WTC11 (cell line): Measurements from ENCODE around the gene OR6C76. TPM values are rescaled to one million over a fixed set of nuclear protein-coding genes. Genes with fewer than 3 reads are reported as not detected.

Experiments
- ATAC-seq: fragments of 200-7000 bp; cut with Tn5 transposase; 2 replicates; pipeline ENCODE4 v1.10.0; 2021; ENCODE audit warnings: mild to moderate bottlenecking, moderate library complexity
- CTCF ChIA-PET: fragments of 300-600 bp; sonication (Branson Sonifier 250); formaldehyde crosslinking; loops from one replicate; lab custom pipeline; 2021; ENCODE audit warnings: antibody characterized with exemption; lab: Charles Lee
- POLR2A ChIA-PET: fragments of 350-600 bp; sonication (Branson Sonifier 250); formaldehyde crosslinking; loops from one replicate; lab custom pipeline; 2021; ENCODE audit warnings: antibody characterized with exemption; lab: Charles Lee
- DNase-seq: peaks from one replicate; pipeline ENCODE4 v3.0.0; 2021; ENCODE audit warnings: low spot score
- H3K27ac Mint-ChIP-seq: 2 replicates; pipeline ENCODE4 v1.8.0; 2021; ENCODE audit warnings: mixed read lengths
- H3K27me3 Mint-ChIP-seq: 2 replicates; pipeline ENCODE4 v1.8.0; 2021; ENCODE audit warnings: low read depth, mild to moderate bottlenecking, moderate library complexity, mixed read lengths
- H3K36me3 Mint-ChIP-seq: 2 replicates; pipeline ENCODE4 v1.8.0; 2021; ENCODE audit warnings: mixed read lengths
- H3K4me1 Mint-ChIP-seq: 2 replicates; pipeline ENCODE4 v1.8.0; 2022; ENCODE audit warnings: mixed read lengths
- H3K4me3 Mint-ChIP-seq: 2 replicates; pipeline ENCODE4 v1.8.0; 2021; ENCODE audit warnings: mild to moderate bottlenecking, moderate library complexity, mixed read lengths
- H3K9me3 Mint-ChIP-seq: 2 replicates; pipeline ENCODE4 v1.8.0; 2021; ENCODE audit warnings: mixed read lengths
- EMX1 ChIP-seq: fragments of 250-450 bp; sonication (Bioruptor Pico); IDR thresholded peaks from 2 replicates; pipeline ENCODE4 v1.8.0; 2021; ENCODE audit warnings: mild to moderate bottlenecking
- FOXP1 ChIP-seq: sonication (generic); formaldehyde crosslinking; IDR thresholded peaks from 2 replicates; pipeline ENCODE4 v1.8.0; 2022; ENCODE audit warnings: missing genetic modification reagents, mild to moderate bottlenecking, moderate library complexity, borderline replicate concordance
- NFYB ChIP-seq: sonication (generic); formaldehyde crosslinking; conservative IDR thresholded peaks from 2 replicates; pipeline ENCODE4 v1.8.0; 2022; ENCODE audit warnings: low read depth, missing genetic modification reagents
- NR1H2 ChIP-seq: sonication (generic); formaldehyde crosslinking; IDR thresholded peaks from 2 replicates; pipeline ENCODE4 v1.9.0; 2021; ENCODE audit warnings: mild to moderate bottlenecking, moderate library complexity, missing genetic modification reagents
- NR3C1 ChIP-seq: sonication (generic); formaldehyde crosslinking; conservative IDR thresholded peaks from 2 replicates; pipeline ENCODE4 v1.8.1; 2023; ENCODE audit warnings: low read depth, mild to moderate bottlenecking, missing genetic modification reagents
- total RNA-seq: library from RNA; stranded (reverse); gene quantifications from 3 replicates; pipeline ENCODE4 v1.2.3, GENCODE V29; 2021
- TF ChIP-seq, protein P1 (sequence below): sonication (generic); formaldehyde crosslinking; IDR thresholded peaks from 2 replicates; pipeline ENCODE4 v1.8.0; 2022; ENCODE audit warnings: missing genetic modification reagents
- TF ChIP-seq, protein P2 (sequence below): sonication (generic); formaldehyde crosslinking; IDR thresholded peaks from 2 replicates; pipeline ENCODE4 v1.8.1; 2022; ENCODE audit warnings: low read depth, mild to moderate bottlenecking, moderate library complexity, missing genetic modification reagents, borderline replicate concordance
- TF ChIP-seq, protein P3 (sequence below): sonication (generic); formaldehyde crosslinking; IDR thresholded peaks from 2 replicates; pipeline ENCODE4 v1.8.0; 2022; ENCODE audit warnings: mild to moderate bottlenecking, missing genetic modification reagents
- TF ChIP-seq, protein P4 (sequence below): sonication (generic); formaldehyde crosslinking; IDR thresholded peaks from 2 replicates; pipeline ENCODE4 v1.8.0; 2022; ENCODE audit warnings: mild to moderate bottlenecking, missing genetic modification reagents
- TF ChIP-seq, protein P5 (sequence below): fragments of 250-450 bp; sonication (Bioruptor Pico); IDR thresholded peaks from 2 replicates; pipeline ENCODE4 v1.8.0; 2021; ENCODE audit warnings: mild to moderate bottlenecking
- TF ChIP-seq, protein P6 (sequence below): sonication (generic); formaldehyde crosslinking; IDR thresholded peaks from 2 replicates; pipeline ENCODE4 v1.8.1; 2023; ENCODE audit warnings: mild to moderate bottlenecking, missing genetic modification reagents, moderate library complexity
- TF ChIP-seq, protein P7 (sequence below): fragments of 250-450 bp; sonication (Bioruptor Pico); conservative IDR thresholded peaks from 2 replicates; pipeline ENCODE4 v1.9.0; 2021; ENCODE audit warnings: mild to moderate bottlenecking
- TF ChIP-seq, protein P8 (sequence below): sonication (generic); formaldehyde crosslinking; IDR thresholded peaks from 2 replicates; pipeline ENCODE4 v1.8.0; 2022; ENCODE audit warnings: mild to moderate bottlenecking, missing genetic modification reagents
- TF ChIP-seq, protein P9 (sequence below): sonication (generic); formaldehyde crosslinking; IDR thresholded peaks from 2 replicates; pipeline ENCODE4 v1.8.1; 2023; ENCODE audit warnings: mild to moderate bottlenecking, missing genetic modification reagents, borderline replicate concordance
- TF ChIP-seq, protein P10 (sequence below): sonication (generic); formaldehyde crosslinking; IDR thresholded peaks from 2 replicates; pipeline ENCODE4 v1.8.0; 2023; ENCODE audit warnings: missing genetic modification reagents

OR6C76 gene
- total RNA-seq, 1 experiment from 2014 or later, result not detected

DNA sequence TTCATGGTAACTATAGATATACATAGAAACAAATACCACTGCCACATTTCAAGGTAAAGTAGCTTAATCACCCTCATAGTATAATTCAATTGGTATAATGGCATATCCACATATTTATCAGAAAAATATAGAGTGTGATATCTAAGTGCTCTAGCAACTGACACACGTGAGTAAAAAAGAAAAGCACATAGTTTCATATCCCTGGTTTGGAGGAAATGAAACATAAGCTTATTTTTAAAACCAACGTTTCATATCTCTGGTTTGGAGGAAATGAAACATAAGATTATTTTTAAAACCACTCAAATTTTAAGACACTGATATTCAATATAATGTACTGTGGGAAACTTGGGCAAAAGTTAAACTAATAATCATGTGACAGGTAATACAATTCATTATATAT is 41.8 kb downstream of the OR6C76 start:
- Mint-ChIP-seq H3K36me3 (0 out of 2 replicates have a peak, but pooled peaks cover 5% of the 10 kb centered on the region), H3K4me1 (peaks cover 9% of the 10 kb centered on the region), H3K27me3 (no peaks in the 10 kb centered on the region), H3K4me3 (no peak overlapping the region), H3K9me3 (peaks cover 9% of the 10 kb centered on the region; the same call in 1 of the 2 replicates), H3K27ac (no peak overlapping the region)
- ChIA-PET CTCF (no interaction called here), POLR2A (no interaction called here)
- ATAC-seq (no peak), DNase-seq (no peak)
- TF ChIP-seq, protein P1, sequence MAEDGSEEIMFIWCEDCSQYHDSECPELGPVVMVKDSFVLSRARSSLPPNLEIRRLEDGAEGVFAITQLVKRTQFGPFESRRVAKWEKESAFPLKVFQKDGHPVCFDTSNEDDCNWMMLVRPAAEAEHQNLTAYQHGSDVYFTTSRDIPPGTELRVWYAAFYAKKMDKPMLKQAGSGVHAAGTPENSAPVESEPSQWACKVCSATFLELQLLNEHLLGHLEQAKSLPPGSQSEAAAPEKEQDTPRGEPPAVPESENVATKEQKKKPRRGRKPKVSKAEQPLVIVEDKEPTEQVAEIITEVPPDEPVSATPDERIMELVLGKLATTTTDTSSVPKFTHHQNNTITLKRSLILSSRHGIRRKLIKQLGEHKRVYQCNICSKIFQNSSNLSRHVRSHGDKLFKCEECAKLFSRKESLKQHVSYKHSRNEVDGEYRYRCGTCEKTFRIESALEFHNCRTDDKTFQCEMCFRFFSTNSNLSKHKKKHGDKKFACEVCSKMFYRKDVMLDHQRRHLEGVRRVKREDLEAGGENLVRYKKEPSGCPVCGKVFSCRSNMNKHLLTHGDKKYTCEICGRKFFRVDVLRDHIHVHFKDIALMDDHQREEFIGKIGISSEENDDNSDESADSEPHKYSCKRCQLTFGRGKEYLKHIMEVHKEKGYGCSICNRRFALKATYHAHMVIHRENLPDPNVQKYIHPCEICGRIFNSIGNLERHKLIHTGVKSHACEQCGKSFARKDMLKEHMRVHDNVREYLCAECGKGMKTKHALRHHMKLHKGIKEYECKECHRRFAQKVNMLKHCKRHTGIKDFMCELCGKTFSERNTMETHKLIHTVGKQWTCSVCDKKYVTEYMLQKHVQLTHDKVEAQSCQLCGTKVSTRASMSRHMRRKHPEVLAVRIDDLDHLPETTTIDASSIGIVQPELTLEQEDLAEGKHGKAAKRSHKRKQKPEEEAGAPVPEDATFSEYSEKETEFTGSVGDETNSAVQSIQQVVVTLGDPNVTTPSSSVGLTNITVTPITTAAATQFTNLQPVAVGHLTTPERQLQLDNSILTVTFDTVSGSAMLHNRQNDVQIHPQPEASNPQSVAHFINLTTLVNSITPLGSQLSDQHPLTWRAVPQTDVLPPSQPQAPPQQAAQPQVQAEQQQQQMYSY (CRISPR knock-in tag), result no peak
- TF ChIP-seq, protein P2, sequence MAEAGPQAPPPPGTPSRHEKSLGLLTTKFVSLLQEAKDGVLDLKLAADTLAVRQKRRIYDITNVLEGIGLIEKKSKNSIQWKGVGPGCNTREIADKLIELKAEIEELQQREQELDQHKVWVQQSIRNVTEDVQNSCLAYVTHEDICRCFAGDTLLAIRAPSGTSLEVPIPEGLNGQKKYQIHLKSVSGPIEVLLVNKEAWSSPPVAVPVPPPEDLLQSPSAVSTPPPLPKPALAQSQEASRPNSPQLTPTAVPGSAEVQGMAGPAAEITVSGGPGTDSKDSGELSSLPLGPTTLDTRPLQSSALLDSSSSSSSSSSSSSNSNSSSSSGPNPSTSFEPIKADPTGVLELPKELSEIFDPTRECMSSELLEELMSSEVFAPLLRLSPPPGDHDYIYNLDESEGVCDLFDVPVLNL, result no peak
- TF ChIP-seq, protein P3, sequence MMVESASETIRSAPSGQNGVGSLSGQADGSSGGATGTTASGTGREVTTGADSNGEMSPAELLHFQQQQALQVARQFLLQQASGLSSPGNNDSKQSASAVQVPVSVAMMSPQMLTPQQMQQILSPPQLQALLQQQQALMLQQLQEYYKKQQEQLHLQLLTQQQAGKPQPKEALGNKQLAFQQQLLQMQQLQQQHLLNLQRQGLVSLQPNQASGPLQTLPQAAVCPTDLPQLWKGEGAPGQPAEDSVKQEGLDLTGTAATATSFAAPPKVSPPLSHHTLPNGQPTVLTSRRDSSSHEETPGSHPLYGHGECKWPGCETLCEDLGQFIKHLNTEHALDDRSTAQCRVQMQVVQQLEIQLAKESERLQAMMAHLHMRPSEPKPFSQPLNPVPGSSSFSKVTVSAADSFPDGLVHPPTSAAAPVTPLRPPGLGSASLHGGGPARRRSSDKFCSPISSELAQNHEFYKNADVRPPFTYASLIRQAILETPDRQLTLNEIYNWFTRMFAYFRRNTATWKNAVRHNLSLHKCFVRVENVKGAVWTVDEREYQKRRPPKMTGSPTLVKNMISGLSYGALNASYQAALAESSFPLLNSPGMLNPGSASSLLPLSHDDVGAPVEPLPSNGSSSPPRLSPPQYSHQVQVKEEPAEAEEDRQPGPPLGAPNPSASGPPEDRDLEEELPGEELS (CRISPR knock-in tag), result no peak
- TF ChIP-seq, protein P4, sequence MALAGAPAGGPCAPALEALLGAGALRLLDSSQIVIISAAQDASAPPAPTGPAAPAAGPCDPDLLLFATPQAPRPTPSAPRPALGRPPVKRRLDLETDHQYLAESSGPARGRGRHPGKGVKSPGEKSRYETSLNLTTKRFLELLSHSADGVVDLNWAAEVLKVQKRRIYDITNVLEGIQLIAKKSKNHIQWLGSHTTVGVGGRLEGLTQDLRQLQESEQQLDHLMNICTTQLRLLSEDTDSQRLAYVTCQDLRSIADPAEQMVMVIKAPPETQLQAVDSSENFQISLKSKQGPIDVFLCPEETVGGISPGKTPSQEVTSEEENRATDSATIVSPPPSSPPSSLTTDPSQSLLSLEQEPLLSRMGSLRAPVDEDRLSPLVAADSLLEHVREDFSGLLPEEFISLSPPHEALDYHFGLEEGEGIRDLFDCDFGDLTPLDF (CRISPR knock-in tag), result no peak
- TF ChIP-seq, protein P5, sequence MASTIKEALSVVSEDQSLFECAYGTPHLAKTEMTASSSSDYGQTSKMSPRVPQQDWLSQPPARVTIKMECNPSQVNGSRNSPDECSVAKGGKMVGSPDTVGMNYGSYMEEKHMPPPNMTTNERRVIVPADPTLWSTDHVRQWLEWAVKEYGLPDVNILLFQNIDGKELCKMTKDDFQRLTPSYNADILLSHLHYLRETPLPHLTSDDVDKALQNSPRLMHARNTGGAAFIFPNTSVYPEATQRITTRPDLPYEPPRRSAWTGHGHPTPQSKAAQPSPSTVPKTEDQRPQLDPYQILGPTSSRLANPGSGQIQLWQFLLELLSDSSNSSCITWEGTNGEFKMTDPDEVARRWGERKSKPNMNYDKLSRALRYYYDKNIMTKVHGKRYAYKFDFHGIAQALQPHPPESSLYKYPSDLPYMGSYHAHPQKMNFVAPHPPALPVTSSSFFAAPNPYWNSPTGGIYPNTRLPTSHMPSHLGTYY (CRISPR knock-in tag), result no peak
- TF ChIP-seq NR1H2 (CRISPR knock-in tag) (no peak), FOXP1 (CRISPR knock-in tag) (no peak), NR3C1 (CRISPR knock-in tag) (no peak), NFYB (CRISPR knock-in tag) (no peak), EMX1 (CRISPR knock-in tag) (no peak)
- TF ChIP-seq, protein P6, sequence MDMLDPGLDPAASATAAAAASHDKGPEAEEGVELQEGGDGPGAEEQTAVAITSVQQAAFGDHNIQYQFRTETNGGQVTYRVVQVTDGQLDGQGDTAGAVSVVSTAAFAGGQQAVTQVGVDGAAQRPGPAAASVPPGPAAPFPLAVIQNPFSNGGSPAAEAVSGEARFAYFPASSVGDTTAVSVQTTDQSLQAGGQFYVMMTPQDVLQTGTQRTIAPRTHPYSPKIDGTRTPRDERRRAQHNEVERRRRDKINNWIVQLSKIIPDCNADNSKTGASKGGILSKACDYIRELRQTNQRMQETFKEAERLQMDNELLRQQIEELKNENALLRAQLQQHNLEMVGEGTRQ (CRISPR knock-in tag), result no peak
- TF ChIP-seq, protein P7, sequence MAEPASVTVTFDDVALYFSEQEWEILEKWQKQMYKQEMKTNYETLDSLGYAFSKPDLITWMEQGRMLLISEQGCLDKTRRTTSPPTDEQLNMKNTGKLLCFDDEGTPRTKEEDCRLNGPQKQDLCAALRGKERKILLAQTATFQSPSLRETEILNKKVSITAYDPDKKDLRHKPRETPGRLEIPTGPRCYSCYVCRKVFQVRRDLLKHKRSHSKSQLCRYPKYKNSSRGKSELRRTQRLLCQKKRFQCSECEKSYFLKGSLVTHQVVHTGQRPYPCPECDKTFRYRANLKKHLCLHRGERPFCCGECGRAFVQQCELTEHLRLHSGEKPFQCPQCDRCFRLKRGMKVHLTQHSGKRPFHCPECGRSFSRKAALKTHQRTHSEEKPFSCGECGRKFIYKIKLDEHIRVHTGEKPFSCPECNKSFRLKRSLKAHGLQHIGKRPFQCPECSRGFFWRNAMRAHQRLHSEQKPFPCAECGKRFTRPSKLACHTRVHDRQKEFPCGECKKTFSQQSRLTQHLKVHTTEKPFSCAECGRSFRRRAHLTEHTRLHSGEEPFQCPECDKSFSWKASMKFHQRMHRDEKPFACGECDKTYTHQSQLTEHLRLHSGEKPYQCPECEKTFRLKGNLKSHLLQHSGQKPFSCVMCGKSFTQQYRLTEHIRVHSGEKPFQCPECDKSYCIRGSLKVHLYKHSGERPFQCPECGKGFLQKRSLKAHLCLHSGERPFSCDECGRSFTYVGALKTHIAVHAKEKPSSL (CRISPR knock-in tag), result no peak
- TF ChIP-seq, protein P8, sequence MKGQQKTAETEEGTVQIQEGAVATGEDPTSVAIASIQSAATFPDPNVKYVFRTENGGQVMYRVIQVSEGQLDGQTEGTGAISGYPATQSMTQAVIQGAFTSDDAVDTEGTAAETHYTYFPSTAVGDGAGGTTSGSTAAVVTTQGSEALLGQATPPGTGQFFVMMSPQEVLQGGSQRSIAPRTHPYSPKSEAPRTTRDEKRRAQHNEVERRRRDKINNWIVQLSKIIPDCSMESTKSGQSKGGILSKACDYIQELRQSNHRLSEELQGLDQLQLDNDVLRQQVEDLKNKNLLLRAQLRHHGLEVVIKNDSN, result no peak
- TF ChIP-seq, protein P9, sequence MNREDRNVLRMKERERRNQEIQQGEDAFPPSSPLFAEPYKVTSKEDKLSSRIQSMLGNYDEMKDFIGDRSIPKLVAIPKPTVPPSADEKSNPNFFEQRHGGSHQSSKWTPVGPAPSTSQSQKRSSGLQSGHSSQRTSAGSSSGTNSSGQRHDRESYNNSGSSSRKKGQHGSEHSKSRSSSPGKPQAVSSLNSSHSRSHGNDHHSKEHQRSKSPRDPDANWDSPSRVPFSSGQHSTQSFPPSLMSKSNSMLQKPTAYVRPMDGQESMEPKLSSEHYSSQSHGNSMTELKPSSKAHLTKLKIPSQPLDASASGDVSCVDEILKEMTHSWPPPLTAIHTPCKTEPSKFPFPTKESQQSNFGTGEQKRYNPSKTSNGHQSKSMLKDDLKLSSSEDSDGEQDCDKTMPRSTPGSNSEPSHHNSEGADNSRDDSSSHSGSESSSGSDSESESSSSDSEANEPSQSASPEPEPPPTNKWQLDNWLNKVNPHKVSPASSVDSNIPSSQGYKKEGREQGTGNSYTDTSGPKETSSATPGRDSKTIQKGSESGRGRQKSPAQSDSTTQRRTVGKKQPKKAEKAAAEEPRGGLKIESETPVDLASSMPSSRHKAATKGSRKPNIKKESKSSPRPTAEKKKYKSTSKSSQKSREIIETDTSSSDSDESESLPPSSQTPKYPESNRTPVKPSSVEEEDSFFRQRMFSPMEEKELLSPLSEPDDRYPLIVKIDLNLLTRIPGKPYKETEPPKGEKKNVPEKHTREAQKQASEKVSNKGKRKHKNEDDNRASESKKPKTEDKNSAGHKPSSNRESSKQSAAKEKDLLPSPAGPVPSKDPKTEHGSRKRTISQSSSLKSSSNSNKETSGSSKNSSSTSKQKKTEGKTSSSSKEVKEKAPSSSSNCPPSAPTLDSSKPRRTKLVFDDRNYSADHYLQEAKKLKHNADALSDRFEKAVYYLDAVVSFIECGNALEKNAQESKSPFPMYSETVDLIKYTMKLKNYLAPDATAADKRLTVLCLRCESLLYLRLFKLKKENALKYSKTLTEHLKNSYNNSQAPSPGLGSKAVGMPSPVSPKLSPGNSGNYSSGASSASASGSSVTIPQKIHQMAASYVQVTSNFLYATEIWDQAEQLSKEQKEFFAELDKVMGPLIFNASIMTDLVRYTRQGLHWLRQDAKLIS (CRISPR knock-in tag), result no peak
- TF ChIP-seq, protein P10, sequence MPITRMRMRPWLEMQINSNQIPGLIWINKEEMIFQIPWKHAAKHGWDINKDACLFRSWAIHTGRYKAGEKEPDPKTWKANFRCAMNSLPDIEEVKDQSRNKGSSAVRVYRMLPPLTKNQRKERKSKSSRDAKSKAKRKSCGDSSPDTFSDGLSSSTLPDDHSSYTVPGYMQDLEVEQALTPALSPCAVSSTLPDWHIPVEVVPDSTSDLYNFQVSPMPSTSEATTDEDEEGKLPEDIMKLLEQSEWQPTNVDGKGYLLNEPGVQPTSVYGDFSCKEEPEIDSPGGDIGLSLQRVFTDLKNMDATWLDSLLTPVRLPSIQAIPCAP (CRISPR knock-in tag), result no peak
